ENCODE measurements around the gene RFC1.
"Not testable (repeated sequence)": the region's sequence is repeated elsewhere in the genome, so short reads cannot be mapped to it uniquely, and the experiment has no call there.

Gene RFC1, protein sequence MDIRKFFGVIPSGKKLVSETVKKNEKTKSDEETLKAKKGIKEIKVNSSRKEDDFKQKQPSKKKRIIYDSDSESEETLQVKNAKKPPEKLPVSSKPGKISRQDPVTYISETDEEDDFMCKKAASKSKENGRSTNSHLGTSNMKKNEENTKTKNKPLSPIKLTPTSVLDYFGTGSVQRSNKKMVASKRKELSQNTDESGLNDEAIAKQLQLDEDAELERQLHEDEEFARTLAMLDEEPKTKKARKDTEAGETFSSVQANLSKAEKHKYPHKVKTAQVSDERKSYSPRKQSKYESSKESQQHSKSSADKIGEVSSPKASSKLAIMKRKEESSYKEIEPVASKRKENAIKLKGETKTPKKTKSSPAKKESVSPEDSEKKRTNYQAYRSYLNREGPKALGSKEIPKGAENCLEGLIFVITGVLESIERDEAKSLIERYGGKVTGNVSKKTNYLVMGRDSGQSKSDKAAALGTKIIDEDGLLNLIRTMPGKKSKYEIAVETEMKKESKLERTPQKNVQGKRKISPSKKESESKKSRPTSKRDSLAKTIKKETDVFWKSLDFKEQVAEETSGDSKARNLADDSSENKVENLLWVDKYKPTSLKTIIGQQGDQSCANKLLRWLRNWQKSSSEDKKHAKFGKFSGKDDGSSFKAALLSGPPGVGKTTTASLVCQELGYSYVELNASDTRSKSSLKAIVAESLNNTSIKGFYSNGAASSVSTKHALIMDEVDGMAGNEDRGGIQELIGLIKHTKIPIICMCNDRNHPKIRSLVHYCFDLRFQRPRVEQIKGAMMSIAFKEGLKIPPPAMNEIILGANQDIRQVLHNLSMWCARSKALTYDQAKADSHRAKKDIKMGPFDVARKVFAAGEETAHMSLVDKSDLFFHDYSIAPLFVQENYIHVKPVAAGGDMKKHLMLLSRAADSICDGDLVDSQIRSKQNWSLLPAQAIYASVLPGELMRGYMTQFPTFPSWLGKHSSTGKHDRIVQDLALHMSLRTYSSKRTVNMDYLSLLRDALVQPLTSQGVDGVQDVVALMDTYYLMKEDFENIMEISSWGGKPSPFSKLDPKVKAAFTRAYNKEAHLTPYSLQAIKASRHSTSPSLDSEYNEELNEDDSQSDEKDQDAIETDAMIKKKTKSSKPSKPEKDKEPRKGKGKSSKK

DNA sequence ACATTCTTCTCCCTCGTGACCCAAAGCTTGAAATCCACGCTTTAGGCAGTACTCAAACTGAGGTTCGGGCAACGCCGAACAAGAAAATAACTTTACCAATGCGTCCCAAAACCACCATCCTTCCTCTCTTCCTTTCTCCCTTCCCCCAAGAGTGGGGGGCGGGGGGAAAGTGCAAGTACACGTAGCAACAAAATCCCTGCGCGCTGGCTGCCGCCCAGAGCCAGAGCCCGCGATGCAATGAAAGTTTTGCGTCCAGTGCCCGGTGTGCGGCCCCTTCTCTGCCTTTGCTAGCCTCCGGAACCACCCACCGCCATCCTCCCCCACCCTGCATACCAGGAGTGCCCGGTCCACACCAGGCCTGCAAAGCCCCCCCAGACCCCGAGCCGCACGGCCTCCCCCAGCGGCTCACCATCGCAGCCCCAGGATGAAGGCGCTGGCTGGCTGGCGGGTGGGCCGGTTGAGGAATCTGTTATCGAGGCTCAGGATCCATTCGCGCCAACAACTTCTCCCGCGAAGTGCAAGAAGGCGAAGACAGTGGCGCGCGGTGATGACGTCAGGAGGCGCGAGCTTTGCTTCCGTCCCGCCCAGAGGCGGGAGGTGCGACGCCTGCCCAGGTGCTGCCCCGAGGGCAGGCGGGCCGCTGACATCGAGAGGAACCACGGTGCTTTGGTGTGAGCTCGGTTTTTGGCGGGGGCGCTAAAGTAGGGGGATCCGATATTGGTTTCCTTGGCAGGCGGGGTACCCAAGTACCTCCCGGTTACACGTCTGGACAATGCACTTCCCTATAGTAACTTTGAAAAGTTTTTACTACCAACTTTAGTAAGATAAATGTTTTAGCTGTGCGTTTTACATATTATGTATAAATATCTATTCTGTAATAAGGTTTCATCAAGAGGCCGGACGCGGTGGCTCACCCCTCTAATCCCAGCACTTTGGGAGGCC lies at the start of gene RFC1:
TSS of gene RFC1 (minus strand) at position 533 of the 942 bp plus-strand sequence. CDS start at position 412, 121 bp downstream.
- peak; percentile 93 for DNase-seq (ENCODE audit: low read depth)

DNA sequence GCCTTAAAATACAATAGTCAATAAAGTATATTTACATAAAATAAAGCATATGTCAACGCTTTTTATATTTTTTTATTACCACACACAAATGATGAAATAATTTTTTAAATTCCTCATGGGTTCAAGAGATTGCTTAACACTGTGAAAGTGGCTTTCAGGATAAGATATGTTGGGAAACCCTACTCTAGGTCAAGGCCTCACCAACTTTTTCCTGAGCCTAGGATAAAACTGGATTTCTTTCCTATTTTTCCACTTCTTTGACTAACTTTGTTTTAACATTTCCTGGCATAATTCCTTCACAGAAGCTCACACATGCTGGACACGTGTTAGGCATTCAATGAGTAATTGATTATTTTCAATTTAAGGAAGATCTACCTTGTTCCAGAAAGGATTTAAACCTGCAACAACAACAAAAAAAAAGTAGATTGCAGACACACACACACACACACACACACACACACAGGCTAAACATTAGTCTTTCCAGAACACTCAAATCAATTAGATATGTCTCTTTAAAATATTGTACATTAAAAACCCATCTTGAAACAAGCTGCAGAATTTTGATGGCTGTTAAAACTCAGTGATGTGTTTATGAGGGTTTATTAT lies 49.6 kb upstream of the RFC1 start:
- no peak for DNase-seq (ENCODE audit: low read depth)

DNA sequence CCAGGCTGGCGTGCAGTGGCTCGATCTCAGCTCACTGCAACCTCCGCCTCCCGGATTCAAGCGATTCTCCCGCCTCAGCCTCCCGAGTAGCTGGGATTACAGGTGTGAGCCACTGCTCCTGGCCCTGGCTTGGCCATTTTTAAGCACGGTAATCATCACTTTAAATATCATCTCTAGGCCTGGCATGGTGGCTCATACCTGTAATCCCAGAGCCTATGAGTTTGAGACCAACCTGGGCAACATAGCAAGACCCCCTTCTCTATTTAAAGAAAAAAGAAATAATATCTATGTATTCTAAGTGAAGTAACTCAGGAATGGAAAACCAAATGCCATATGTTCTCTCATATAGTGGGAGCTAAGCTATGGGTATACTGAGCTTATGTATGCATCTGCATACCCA lies 45.4 kb upstream of the RFC1 start:
- not testable (repeated sequence) for DNase-seq (ENCODE audit: low read depth)

GRCh38 chr4:39410415-39410814 lies 44.3 kb upstream of the RFC1 start:
- no peak for DNase-seq (ENCODE audit: low read depth)

DNA sequence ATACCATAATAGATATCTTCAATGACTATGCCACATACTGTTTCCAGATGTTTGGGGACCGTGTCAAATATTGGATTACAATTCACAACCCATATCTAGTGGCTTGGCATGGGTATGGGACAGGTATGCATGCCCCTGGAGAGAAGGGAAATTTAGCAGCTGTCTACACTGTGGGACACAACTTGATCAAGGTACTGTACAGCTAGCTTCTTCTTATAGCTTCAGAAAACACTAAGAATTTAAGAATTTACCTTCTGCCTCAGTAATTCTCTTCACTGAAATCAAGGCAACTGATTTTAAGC lies 41.4 kb upstream of the RFC1 start:
- DNase-seq (ENCODE audit: low read depth), result no peak

DNA sequence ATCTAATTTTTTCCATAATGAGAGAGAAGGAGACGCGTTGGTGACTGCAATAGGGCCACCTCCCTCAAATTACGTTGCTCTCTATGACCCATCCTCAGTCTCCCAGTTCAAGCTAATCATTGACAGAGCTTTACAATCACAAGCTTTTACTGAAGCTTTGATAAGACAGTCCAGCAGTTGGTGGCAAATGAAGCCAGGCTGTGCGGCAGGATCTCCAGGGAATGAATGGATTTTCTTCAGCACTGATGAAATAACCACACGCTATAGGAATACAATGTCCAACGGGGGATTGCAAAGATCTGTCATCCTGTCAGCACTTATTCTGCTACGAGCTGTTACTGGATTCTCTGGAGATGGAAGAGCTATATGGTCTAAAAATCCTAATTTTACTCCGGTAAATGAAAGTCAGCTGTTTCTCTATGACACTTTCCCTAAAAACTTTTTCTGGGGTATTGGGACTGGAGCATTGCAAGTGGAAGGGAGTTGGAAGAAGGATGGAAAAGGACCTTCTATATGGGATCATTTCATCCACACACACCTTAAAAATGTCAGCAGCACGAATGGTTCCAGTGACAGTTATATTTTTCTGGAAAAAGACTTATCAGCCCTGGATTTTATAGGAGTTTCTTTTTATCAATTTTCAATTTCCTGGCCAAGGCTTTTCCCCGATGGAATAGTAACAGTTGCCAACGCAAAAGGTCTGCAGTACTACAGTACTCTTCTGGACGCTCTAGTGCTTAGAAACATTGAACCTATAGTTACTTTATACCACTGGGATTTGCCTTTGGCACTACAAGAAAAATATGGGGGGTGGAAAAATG lies 40.8 kb upstream of the RFC1 start, which contains the start of gene KLB:
TSS of gene KLB (plus strand) at position 168 of the 821 bp plus-strand sequence. CDS start at position 188, 20 bp downstream.
- DNase-seq (ENCODE audit: low read depth), result no peak

DNA sequence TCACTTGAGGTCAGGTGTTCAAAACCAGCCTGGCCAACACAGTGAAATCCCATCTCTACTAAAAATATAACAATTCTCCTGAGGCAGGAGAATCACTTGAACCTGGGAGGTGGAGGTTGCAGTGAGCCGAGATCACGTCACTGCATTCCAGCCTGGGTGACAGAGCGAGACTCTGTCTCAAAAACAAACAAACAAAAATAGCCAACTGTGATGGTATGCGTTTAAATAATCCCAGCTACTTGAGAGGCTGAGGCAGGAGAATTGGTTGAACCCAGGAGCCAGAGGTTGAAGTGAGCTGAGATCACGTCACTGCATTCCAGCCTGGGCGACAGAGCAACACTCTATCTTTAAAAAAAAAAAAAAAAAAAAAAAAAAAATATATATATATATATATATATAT lies 35.5 kb upstream of the RFC1 start:
- not testable (repeated sequence) for DNase-seq (ENCODE audit: low read depth)

DNA sequence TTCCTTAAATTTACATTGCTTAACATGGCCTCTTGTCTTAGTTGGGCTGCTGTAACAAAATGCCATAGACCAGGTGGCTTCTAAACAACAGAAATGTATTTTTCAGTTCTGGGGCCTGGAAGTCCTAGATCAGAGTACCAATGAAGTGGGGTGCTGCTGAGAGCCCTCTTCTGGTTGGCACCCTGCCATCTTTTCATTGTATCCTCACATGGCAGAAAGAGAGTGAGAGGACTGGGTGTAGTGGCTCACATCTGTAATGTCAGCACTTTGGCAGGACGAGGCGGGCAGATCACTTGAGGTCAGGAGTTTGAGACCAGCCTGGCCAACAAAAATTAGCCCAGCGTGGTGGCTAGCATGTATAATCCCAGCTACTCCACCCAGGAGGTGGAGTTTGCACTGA lies 28.5 kb upstream of the RFC1 start:
- DNase-seq (ENCODE audit: low read depth), result no peak

- DNase-seq (ENCODE audit: low read depth), result no peak
Measured at GRCh38 chr4:39390603-39391002, 24.4 kb upstream of the RFC1 start.

- no peak for DNase-seq (ENCODE audit: low read depth)
Measured at GRCh38 chr4:39384563-39384962, 18.4 kb upstream of the RFC1 start.

DNA sequence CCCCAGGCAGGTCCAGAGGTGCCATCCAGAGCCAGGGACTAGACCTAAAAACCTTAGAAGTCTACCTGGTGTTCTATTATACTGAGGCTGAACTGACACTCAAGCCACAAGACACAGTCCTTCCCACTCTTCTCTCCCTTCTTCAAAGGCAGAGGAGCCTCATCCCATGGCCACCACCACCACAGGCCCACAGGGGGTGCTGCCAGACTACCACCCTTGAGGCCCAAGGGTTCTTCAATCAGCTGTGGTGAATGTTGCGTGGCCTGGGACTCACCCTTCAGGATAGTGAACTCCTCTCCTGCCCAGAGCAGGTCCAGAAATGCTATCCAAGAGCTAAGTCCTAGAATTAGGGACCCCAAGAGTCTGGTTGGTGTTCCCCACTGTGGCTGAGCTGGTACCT lies 17.5 kb upstream of the RFC1 start:
- no peak for DNase-seq (ENCODE audit: low read depth)

GRCh38 chr4:39375478-39375877 lies 9.3 kb upstream of the RFC1 start:
- DNase-seq (ENCODE audit: low read depth), result no peak

GRCh38 chr4:39371209-39371608 lies 5.0 kb upstream of the RFC1 start:
- DNase-seq (ENCODE audit: low read depth), result not testable (repeated sequence)

GRCh38 chr4:39369301-39369700 lies 3.1 kb upstream of the RFC1 start:
- no peak for DNase-seq (ENCODE audit: low read depth)

DNA sequence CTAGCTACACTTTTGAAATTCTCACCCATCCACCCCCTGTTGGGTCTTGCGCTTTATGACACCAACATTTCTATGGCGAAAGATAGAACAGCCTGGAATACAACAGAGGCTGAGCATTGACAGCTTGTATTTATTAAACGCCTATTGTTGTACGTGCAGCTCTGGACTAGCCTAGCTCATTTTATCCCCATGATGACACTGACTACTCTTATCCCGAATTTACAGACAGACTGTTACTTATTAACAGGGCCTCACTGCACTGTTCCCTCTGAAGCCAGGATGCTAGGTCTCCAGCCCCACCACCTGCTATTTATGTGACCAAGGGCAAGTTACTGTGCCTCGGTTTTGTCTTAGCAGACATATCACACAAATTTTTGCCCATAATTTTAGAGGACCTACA lies 1.0 kb upstream of the RFC1 start:
- no peak for DNase-seq (ENCODE audit: low read depth)

- DNase-seq (ENCODE audit: low read depth), result no peak
Measured at GRCh38 chr4:39365360-39365759, 802 bp downstream of the RFC1 start.

GRCh38 chr4:39363773-39364393 lies 2.3 kb downstream of the RFC1 start:
- no peak for DNase-seq (ENCODE audit: low read depth)

DNA sequence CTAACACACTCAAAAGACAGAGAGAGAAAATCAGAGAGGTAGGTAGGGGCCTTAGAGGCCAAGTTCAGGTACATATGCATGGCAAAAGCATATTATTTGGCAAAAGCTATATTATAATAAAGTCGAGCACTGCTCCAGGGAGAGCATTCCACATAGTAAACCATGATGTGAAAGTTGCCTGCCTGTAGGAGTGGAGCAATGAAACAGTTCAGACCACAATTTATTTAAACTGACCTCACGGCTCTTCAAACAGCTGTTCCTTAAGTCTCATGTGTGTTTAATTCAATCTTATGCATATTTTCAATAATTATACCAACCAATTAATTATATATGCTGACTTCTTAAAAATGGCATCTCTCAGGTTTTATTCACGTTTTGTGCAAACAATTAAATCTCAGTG lies 3.3 kb downstream of the RFC1 start:
- DNase-seq (ENCODE audit: low read depth), result no peak

DNA sequence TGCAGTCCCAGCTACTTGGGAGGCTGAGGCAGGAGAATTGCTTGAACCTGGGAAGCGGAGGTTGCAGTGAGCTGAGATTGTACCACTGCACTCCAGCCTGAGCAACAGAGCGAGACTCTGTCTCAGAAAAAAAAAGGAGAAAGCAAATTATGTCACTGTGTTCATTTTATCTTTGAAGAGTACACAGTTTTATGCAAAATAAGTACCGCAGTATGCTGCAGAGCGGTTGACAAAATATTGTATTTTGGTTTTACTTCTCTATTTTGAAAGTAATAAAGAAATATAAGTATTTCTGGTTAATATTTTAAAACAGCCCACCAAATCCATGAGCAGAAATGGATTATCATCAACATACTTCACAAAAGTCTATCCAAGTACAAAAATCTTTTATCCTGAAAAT lies 5.6 kb downstream of the RFC1 start:
- not testable (repeated sequence) for DNase-seq (ENCODE audit: low read depth)

GRCh38 chr4:39357002-39357401 lies 9.2 kb downstream of the RFC1 start:
- DNase-seq (ENCODE audit: low read depth), result no peak

Data from stimulated activated CD8-positive, alpha-beta memory T cell treated with anti-CD3 and anti-CD28 coated beads, Interleukin-15, amount 100 ng/mL, for 24 hours (primary cell).